CD4-positive, CD25-positive, alpha-beta regulatory T cell (primary cell): ENCODE results near the gene SERP1. TPM values are rescaled to one million over a fixed set of nuclear protein-coding genes. Genes with fewer than 3 reads are reported as not detected.
A peak's percentile ranks its signal among the peaks of the same experiment; 100 is the strongest.

ENCODE experiments used
- ATAC-seq, 2 donors: fragments of 150-1000 bp; cut with Tn5 transposase; one replicate each; pipeline ENCODE4 v1.10.0; 2021; ENCODE audit warnings: low read depth in 2 of 2, moderate number of reproducible peaks in 2 of 2, moderate library complexity in 1 of 2
- DNase-seq, 3 donors: peaks; one replicate each; pipeline versions ENCODE4 v3.0.0 to v3.0.0-alpha.2; 2012 to 2022; ENCODE audit warnings: mixed read lengths in 1 of 3
- H3K27ac ChIP-seq: one replicate; pipeline ENCODE4 v1.7.0; 2013; ENCODE audit warnings: mild to moderate bottlenecking, low read length; ENCODE audit not compliant: insufficient read depth, poor library complexity, severe bottlenecking
- H3K27me3 ChIP-seq: one replicate; pipeline ENCODE4 v1.7.0; 2013; ENCODE audit warnings: low read length; ENCODE audit not compliant: control insufficient read depth, insufficient read depth
- H3K36me3 ChIP-seq: one replicate; pipeline ENCODE4 v1.7.0; 2013; ENCODE audit warnings: mild to moderate bottlenecking, low read length, moderate library complexity; ENCODE audit not compliant: control insufficient read depth, insufficient read depth
- H3K4me1 ChIP-seq: 2 replicates; pipeline ENCODE4 v1.7.0; 2013; ENCODE audit warnings: mild to moderate bottlenecking, low read length; ENCODE audit not compliant: insufficient read depth, control insufficient read depth, poor library complexity, severe bottlenecking
- H3K4me3 ChIP-seq: one replicate; pipeline ENCODE4 v1.7.0; 2013; ENCODE audit warnings: low read depth, mild to moderate bottlenecking, low read length, moderate library complexity
- H3K9me3 ChIP-seq, 2 experiments: 1 replicate in 1 of 2; 2 replicates in 1 of 2; pipeline ENCODE4 v1.7.0; 2013; ENCODE audit warnings: low read length in 2 of 2, mild to moderate bottlenecking in 1 of 2, moderate library complexity in 1 of 2; ENCODE audit not compliant: control insufficient read depth in 2 of 2
- H3K27ac Mint-ChIP-seq, 3 donors: one replicate each; pipeline ENCODE4 v1.8.0; 2020 to 2022; ENCODE audit warnings: mild to moderate bottlenecking in 3 of 3, mixed read lengths in 3 of 3, moderate library complexity in 2 of 3
- H3K27me3 Mint-ChIP-seq: one replicate; pipeline ENCODE4 v1.8.0; 2022; ENCODE audit warnings: mild to moderate bottlenecking, mixed read lengths
- H3K36me3 Mint-ChIP-seq: one replicate; pipeline ENCODE4 v1.8.0; 2020; ENCODE audit warnings: mixed read lengths
- H3K4me1 Mint-ChIP-seq, 4 donors: one replicate each; pipeline ENCODE4 v1.8.0; 2020 to 2022; ENCODE audit warnings: mixed read lengths in 4 of 4, mild to moderate bottlenecking in 1 of 4
- H3K4me3 Mint-ChIP-seq, 4 donors: one replicate each; pipeline ENCODE4 v1.8.0; 2020 to 2022; ENCODE audit warnings: mild to moderate bottlenecking in 4 of 4, mixed read lengths in 4 of 4, moderate library complexity in 3 of 4
- H3K9me3 Mint-ChIP-seq, 7 donors: one replicate each; pipeline ENCODE4 v1.8.0; 2020 to 2022; ENCODE audit warnings: mixed read lengths in 7 of 7, mild to moderate bottlenecking in 3 of 7, moderate library complexity in 2 of 7
- polyA plus RNA-seq, 4 donors: library from polyadenylated mRNA; unstranded; fragments of 300-500 nt; fragmentation: Illumina TruSeq; gene quantifications; one replicate each; pipeline ENCODE4 v1.2.3, GENCODE V29; 2021
- total RNA-seq: library from RNA; stranded (reverse); gene quantifications from one replicate; pipeline ENCODE4 v1.2.3, GENCODE V29; 2022

The SERP1 gene
- total and polyA plus RNA-seq, 5 donors from 2014 or later, result 104 to 160 (median 133) TPM

DNA sequence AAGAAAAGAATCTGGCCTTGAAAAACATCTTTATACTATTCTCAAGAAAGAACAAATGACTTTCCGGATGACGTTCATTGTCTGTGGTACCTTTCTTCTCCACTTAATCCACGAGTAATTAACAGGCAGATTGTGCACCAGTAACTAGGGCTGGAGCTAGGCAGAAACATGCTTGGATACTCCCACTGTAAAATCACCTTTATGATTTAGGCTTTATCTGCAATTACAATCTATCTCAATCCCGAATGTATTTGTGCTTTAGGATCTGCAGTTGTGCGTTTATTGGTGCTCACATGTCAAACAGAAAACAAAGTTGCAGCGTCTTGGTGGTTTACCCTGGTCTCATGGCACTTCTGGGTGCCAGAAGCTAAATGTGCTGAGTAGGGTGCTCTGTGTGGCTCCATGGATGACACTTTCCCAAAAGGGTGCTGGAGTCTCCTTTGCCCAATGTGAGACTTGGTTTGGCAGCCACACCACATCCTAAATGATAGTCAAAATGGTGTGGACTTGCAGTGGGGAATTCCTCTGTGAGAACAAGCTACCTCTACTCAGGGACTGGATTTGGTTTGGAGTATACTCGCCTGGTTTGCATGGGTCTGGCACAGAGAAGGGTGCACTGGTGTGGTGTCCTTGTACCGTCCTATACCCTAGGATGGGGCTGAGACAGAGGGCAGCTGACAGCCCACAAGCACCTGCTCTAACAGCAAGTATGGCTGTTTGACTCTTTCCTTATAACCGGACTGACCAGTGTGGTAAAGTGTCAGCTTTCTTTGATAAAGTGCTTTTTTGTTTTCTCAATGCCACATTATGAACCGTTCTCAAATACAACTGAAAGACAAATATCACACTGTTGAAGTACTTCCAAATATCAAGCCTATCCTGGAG is 7.7 kb downstream of the SERP1 start:
- Mint-ChIP-seq H3K9me3 (no peaks in the 10 kb centered on the region), H3K27ac (peak overlapping the region in 1 of 3 donors; percentile 34), H3K4me3 (no peak overlapping the region), H3K4me1 (peaks cover 5 to 28% (median 23%) of the 10 kb centered on the region in 4 donors), H3K36me3 (peaks cover 7% of the 10 kb centered on the region), H3K27me3 (no peaks in the 10 kb centered on the region)
- H3K36me3 ChIP-seq, result peaks cover 13% of the 10 kb centered on the region
- DNase-seq, result no peak
- no peaks in the 10 kb centered on the region for H3K9me3 ChIP-seq
- no peaks in the 10 kb centered on the region for H3K27me3 ChIP-seq
- peaks cover under 1% of the 10 kb centered on the region for H3K4me1 ChIP-seq
- no peak overlapping the region for H3K4me3 ChIP-seq
- H3K27ac ChIP-seq, result no peak overlapping the region
- ATAC-seq, result no peak

DNA sequence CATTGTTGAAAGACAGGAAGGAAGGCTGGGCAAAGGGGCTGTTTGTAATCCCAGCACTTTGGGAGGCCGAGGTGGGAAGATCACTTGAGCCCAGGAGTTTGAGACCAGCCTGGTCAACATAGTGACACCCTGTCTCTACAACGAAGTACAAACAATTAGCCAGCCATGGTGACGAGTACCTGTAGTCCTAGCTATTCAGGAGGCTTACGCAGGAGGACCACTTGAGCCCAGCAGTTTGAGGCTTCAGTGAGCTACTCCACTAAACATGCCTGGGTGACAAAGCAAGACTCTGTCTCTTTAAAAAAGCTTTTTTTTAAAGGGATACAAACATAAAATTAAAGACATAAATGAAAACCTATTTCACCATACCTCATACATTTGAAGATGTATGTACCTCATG is 11.1 kb downstream of the SERP1 start:
- H3K27ac Mint-ChIP-seq, result no peak overlapping the region
- Histone ChIP-seq H3K4me3 (no peak overlapping the region), H3K9me3 (no peaks in the 10 kb centered on the region), H3K27ac (no peak overlapping the region), H3K4me1 (no peaks in the 10 kb centered on the region), H3K27me3 (no peaks in the 10 kb centered on the region), H3K36me3 (no peaks in the 10 kb centered on the region)
- DNase-seq (no peak), ATAC-seq (no peak)
- H3K4me3 Mint-ChIP-seq, result no peak overlapping the region
- H3K9me3 Mint-ChIP-seq, result no peaks in the 10 kb centered on the region
- H3K4me1 Mint-ChIP-seq, result peaks cover 0 to 11% (median 8%) of the 10 kb centered on the region in 4 donors
- no peaks in the 10 kb centered on the region for H3K36me3 Mint-ChIP-seq
- no peaks in the 10 kb centered on the region for H3K27me3 Mint-ChIP-seq

DNA sequence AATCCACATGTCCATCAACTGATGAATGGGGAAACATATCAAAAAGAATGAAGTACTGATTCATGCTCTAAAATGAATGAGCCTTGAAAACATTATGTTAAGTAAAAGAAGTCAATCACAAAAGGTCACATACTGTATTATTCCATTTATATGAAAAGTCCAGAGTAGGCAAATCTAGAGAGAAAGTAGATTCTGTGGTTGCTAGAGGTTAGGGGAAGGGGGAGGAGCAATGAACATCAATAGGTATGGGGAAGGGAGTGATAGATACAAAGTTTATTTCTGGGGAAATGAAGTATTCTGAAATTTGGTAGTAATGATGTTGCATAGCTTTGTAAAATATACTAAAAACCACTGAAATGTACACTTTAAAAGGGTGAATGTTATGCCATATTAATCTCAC is 14.5 kb downstream of the SERP1 start:
- Mint-ChIP-seq H3K4me3 (no peak overlapping the region), H3K27ac (no peak overlapping the region), H3K4me1 (peaks cover 2 to 7% (median 5%) of the 10 kb centered on the region in 4 donors), H3K27me3 (peaks cover 4% of the 10 kb centered on the region), H3K36me3 (no peaks in the 10 kb centered on the region), H3K9me3 (no peaks in the 10 kb centered on the region)
- Histone ChIP-seq H3K9me3 (no peaks in the 10 kb centered on the region), H3K4me1 (no peaks in the 10 kb centered on the region), H3K36me3 (no peaks in the 10 kb centered on the region), H3K4me3 (no peak overlapping the region), H3K27ac (no peak overlapping the region), H3K27me3 (no peaks in the 10 kb centered on the region)
- peak in 1 of 3 donors; percentile 24 for DNase-seq
- no peak for ATAC-seq

DNA sequence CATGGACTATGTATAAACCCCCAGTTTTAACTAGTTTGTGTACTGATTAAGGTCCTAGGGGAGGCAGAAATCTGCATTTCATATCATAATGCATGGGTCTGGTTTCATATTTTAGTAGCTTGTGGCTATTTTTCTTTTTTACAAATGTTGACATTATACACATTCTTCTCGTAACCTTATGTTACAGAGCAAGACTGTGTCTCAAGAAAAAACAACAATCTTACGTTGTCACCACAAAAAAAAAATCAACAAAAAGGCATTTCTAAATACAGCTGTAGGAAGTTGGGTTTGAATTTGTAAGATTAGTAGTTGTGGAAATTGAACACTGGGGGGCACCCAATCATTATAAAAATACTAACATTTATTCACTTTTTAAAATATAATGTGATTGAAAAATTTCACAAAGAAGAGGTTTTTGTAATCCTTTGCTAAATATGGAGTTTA is 17.9 kb downstream of the SERP1 start:
- no peaks in the 10 kb centered on the region for H3K9me3 Mint-ChIP-seq
- H3K4me3 Mint-ChIP-seq, result no peak overlapping the region
- H3K36me3 Mint-ChIP-seq, result no peaks in the 10 kb centered on the region
- Histone ChIP-seq H3K4me1 (no peaks in the 10 kb centered on the region), H3K9me3 (no peaks in the 10 kb centered on the region), H3K27ac (no peak overlapping the region), H3K36me3 (no peaks in the 10 kb centered on the region), H3K27me3 (no peaks in the 10 kb centered on the region), H3K4me3 (no peak overlapping the region)
- H3K27me3 Mint-ChIP-seq, result peaks cover 4% of the 10 kb centered on the region
- H3K27ac Mint-ChIP-seq, result no peak overlapping the region
- H3K4me1 Mint-ChIP-seq, result peaks cover 2 to 7% (median 4%) of the 10 kb centered on the region in 4 donors
- ATAC-seq (no peak), DNase-seq (peak in 2 of 3 donors; percentile 27 to 56)

DNA sequence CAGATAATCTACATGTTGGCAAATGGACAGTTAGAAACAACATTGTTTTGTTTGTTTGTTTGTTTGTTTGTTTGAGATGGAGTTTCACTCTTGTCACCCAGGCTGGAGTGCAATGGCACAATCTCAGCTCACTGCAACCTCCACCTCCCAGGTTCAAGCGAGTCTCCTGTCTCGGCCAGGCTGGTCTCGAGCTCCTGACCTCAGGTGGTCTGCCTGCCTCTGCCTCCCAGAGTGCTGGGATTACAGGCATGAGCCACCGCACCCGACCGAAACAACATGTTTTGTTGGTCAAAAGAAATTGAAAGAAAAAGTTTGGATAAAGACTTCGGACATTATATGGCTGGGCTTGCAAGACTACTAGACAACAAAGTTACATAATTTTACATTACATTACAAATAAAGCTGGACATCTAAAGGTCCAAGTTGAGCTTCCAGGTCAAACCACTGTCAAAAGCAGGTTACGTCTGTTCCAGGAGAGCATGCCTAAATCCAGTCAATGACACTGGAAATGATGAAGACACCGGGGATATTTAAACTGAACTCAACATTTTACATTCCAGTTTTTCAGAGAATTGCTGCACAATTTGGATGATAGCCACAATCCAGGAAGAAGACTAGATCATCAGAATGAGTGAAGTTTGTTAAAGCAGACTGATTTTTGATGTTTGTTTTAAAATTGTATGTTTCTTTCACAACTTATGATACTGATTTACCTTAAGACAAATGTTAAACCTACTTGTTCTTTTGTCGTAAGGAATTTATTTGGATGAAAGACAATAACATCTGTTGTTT is 18.6 kb downstream of the SERP1 start:
- peaks cover 2% of the 10 kb centered on the region for H3K27me3 ChIP-seq
- H3K27ac ChIP-seq, result no peak overlapping the region
- peaks cover 2 to 7% (median 4%) of the 10 kb centered on the region in 4 donors for H3K4me1 Mint-ChIP-seq
- no peak for ATAC-seq
- DNase-seq, result no peak
- H3K9me3 ChIP-seq, result no peaks in the 10 kb centered on the region
- H3K4me3 Mint-ChIP-seq, result no peak overlapping the region
- no peaks in the 10 kb centered on the region for H3K36me3 Mint-ChIP-seq
- H3K4me1 ChIP-seq, result no peaks in the 10 kb centered on the region
- no peak overlapping the region for H3K4me3 ChIP-seq
- H3K36me3 ChIP-seq, result no peaks in the 10 kb centered on the region
- H3K9me3 Mint-ChIP-seq, result no peaks in the 10 kb centered on the region
- no peak overlapping the region for H3K27ac Mint-ChIP-seq
- peaks cover 9% of the 10 kb centered on the region for H3K27me3 Mint-ChIP-seq

DNA sequence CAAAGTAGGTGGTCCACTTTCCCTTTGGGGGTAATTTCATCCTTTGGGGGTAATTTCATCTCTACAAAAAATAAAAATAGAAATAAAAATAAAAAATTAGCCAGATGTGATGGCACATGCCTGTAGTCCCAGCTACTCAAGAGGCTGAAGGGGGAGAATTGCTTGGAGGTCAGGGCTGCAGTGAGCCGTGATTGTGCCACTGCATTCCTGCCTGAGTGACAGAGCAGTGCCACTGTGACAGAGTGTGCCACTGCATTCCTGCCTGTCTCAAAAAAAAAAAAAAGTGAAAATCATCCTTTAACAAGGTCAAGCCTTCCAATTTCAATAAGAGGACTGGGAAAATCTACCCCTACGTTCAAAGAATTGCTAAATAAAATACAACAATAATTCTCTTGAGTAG is 22.8 kb downstream of the SERP1 start:
- no peak overlapping the region for H3K4me3 ChIP-seq
- H3K9me3 ChIP-seq, result no peaks in the 10 kb centered on the region
- DNase-seq (no peak), ATAC-seq (no peak)
- H3K27ac ChIP-seq, result no peak overlapping the region
- Mint-ChIP-seq H3K36me3 (no peaks in the 10 kb centered on the region), H3K27ac (no peak overlapping the region), H3K4me1 (peaks cover 0 to 4% (median 0%) of the 10 kb centered on the region in 4 donors), H3K4me3 (no peak overlapping the region), H3K9me3 (no peaks in the 10 kb centered on the region), H3K27me3 (peaks cover 23% of the 10 kb centered on the region)
- H3K36me3 ChIP-seq, result no peaks in the 10 kb centered on the region
- peaks cover 6% of the 10 kb centered on the region for H3K27me3 ChIP-seq
- no peaks in the 10 kb centered on the region for H3K4me1 ChIP-seq

DNA sequence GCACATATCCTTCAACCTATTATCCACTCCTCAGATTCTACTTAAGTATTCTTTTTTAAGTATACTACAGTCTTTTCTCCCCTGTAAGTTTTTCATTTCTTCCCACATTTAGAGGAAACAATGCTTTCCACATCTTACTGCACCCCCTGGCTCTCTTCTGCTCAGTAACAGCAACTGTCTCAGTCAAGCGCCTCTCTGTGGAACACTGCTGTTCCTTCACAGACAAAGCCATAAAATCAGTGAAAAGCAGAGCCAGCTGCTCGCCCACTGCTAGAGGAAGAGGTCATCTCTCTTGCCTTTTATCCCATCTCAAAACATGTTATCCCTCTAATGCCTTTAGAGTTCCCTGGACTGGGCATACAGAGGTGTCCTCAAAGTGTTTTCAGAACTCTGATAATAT is 24.8 kb downstream of the SERP1 start:
- no peak overlapping the region for H3K27ac Mint-ChIP-seq

More for the DNA sequence above, 24.8 kb downstream of the SERP1 start:
- H3K9me3 Mint-ChIP-seq, result peaks cover 0 to 8% (median 1%) of the 10 kb centered on the region in 7 donors
- no peaks in the 10 kb centered on the region for H3K4me1 Mint-ChIP-seq
- Histone ChIP-seq H3K27me3 (peaks cover 7% of the 10 kb centered on the region), H3K27ac (no peak overlapping the region), H3K36me3 (no peaks in the 10 kb centered on the region), H3K4me3 (no peak overlapping the region), H3K9me3 (peaks cover 3 to 5% of the 10 kb centered on the region in 2 experiments), H3K4me1 (no peaks in the 10 kb centered on the region)
- no peak overlapping the region for H3K4me3 Mint-ChIP-seq
- peaks cover 19% of the 10 kb centered on the region for H3K27me3 Mint-ChIP-seq
- no peak for ATAC-seq
- DNase-seq, result no peak
- H3K36me3 Mint-ChIP-seq, result no peaks in the 10 kb centered on the region
